Prostate gland (tissue), 2 donors: ENCODE results near the gene VPS41.

Experiments
- CTCF ChIP-seq, 4 experiments: fragments of 200-600 bp in 2 of 4; fragments of 450-650 bp in 2 of 4; sonication (generic) in 2 of 4; IDR thresholded peaks; 1 replicate in 3 of 4; 2 replicates in 1 of 4; pipeline ENCODE4 v1.5.1; 2016 to 2019; ENCODE audit warnings: antibody characterized with exemption in 4 of 4, mild to moderate bottlenecking in 2 of 4, moderate library complexity in 2 of 4
- POLR2A ChIP-seq: fragments of 450-650 bp; IDR thresholded peaks from one replicate; pipeline ENCODE4 v1.6.1; 2016; ENCODE audit warnings: antibody characterized with exemption, mild to moderate bottlenecking

GRCh38 chr7:38907066-38907465 lies 1.9 kb downstream of the VPS41 start:
- TF ChIP-seq CTCF (IDR thresholded peaks at IDR 0.05) (no peak), POLR2A (no peak)
